H9 (cell line): ENCODE data around the gene ITPR1. TPM values are rescaled to one million over a fixed set of nuclear protein-coding genes. Genes with fewer than 3 reads are reported as not detected.

Experiments
- DNase-seq: peaks from one replicate; pipeline ENCODE4 v3.0.0-alpha.2; 2017
- H2AFZ ChIP-seq: one replicate; pipeline ENCODE4 v1.6.1; 2013; ENCODE audit warnings: mild to moderate bottlenecking, low read length, control low read depth, moderate library complexity
- H2AK5ac ChIP-seq: 2 replicates; pipeline ENCODE4 v1.6.1; 2013; ENCODE audit warnings: low read length, control low read depth, mixed read lengths; ENCODE audit not compliant: insufficient read length
- H2BK120ac ChIP-seq: one replicate; pipeline ENCODE4 v1.6.1; 2013; ENCODE audit warnings: low read depth, mild to moderate bottlenecking, low read length, control low read depth, inconsistent platforms; ENCODE audit not compliant: poor library complexity, severe bottlenecking
- H2BK12ac ChIP-seq: 2 replicates; pipeline ENCODE4 v1.6.1; 2013; ENCODE audit warnings: low read length, control low read depth, mixed read lengths, low read depth; ENCODE audit not compliant: insufficient read length
- H2BK15ac ChIP-seq: 2 replicates; pipeline ENCODE4 v1.6.1; 2013; ENCODE audit warnings: low read depth, low read length, control low read depth
- H2BK20ac ChIP-seq: one replicate; pipeline ENCODE4 v1.6.1; 2013; ENCODE audit warnings: low read depth, mild to moderate bottlenecking, low read length, control low read depth, inconsistent platforms; ENCODE audit not compliant: poor library complexity, severe bottlenecking
- H2BK5ac ChIP-seq: 2 replicates; pipeline ENCODE4 v1.6.1; 2013; ENCODE audit warnings: low read length, control low read depth, mixed read lengths; ENCODE audit not compliant: insufficient read length
- H3K14ac ChIP-seq: 2 replicates; pipeline ENCODE4 v1.6.1; 2013; ENCODE audit warnings: low read length, control low read depth; ENCODE audit not compliant: insufficient read depth
- H3K18ac ChIP-seq: 2 replicates; pipeline ENCODE4 v1.6.1; 2013; ENCODE audit warnings: low read depth, mild to moderate bottlenecking, mixed read lengths, low read length, control low read depth; ENCODE audit not compliant: insufficient read length
- H3K23ac ChIP-seq: 2 replicates; pipeline ENCODE4 v1.6.1; 2013; ENCODE audit warnings: low read length, control low read depth, mixed read lengths, low read depth; ENCODE audit not compliant: insufficient read length
- H3K23me2 ChIP-seq: 2 replicates; pipeline ENCODE4 v1.6.1; 2013; ENCODE audit warnings: low read depth, mild to moderate bottlenecking, mixed read lengths, low read length, control low read depth; ENCODE audit not compliant: insufficient read length, poor library complexity, severe bottlenecking
- H3K27ac ChIP-seq: 2 replicates; pipeline ENCODE4 v1.5.1; 2013; ENCODE audit warnings: low read length, control low read depth, mixed read lengths, low read depth; ENCODE audit not compliant: insufficient read length
- H3K27me3 ChIP-seq: 2 replicates; pipeline ENCODE4 v1.6.1; 2013; ENCODE audit warnings: low read length, control low read depth, inconsistent platforms; ENCODE audit not compliant: insufficient read depth
- H3K4ac ChIP-seq: 2 replicates; pipeline ENCODE4 v1.6.1; 2013; ENCODE audit warnings: low read depth, mild to moderate bottlenecking, control low read depth, inconsistent platforms, low read length, moderate library complexity
- H3K4me1 ChIP-seq: 2 replicates; pipeline ENCODE4 v1.6.1; 2013; ENCODE audit warnings: low read length, control low read depth, inconsistent platforms; ENCODE audit not compliant: insufficient read depth
- H3K4me2 ChIP-seq: 2 replicates; pipeline ENCODE4 v1.6.1; 2013; ENCODE audit warnings: low read length, control low read depth, mixed read lengths; ENCODE audit not compliant: insufficient read length, insufficient read depth
- H3K56ac ChIP-seq: 2 replicates; pipeline ENCODE4 v1.6.1; 2013; ENCODE audit warnings: low read depth, mild to moderate bottlenecking, mixed read lengths, low read length, control low read depth; ENCODE audit not compliant: insufficient read length
- H3K79me1 ChIP-seq: 2 replicates; pipeline ENCODE4 v1.6.1; 2013; ENCODE audit warnings: low read depth, mild to moderate bottlenecking, moderate library complexity, low read length, control low read depth, inconsistent platforms; ENCODE audit not compliant: insufficient read depth, poor library complexity, severe bottlenecking
- H3K79me2 ChIP-seq: 2 replicates; pipeline ENCODE4 v1.6.1; 2013; ENCODE audit warnings: low read length, control low read depth, inconsistent platforms; ENCODE audit not compliant: insufficient read depth
- H3K9ac ChIP-seq: 2 replicates; pipeline ENCODE4 v1.6.1; 2013; ENCODE audit warnings: low read length, control low read depth, mixed read lengths; ENCODE audit not compliant: insufficient read length; ENCODE audit errors: extremely low read depth
- H3K9me3 ChIP-seq: one replicate; pipeline ENCODE4 v1.6.1; 2013; ENCODE audit warnings: low read depth, low read length, inconsistent platforms; ENCODE audit not compliant: control insufficient read depth
- H3T11ph ChIP-seq: one replicate; pipeline ENCODE4 v1.6.1; 2013; ENCODE audit warnings: mild to moderate bottlenecking, low read length, control low read depth, inconsistent platforms
- H4K20me1 ChIP-seq: one replicate; pipeline ENCODE4 v1.6.1; 2013; ENCODE audit not compliant: control insufficient read depth, insufficient read length, insufficient read depth
- H4K5ac ChIP-seq: 2 replicates; pipeline ENCODE4 v1.6.1; 2013; ENCODE audit warnings: low read depth, mild to moderate bottlenecking, mixed read lengths, low read length, control low read depth; ENCODE audit not compliant: insufficient read length
- H4K8ac ChIP-seq: replicated peaks from 2 replicates; pipeline ENCODE4 v1.6.1; 2013; ENCODE audit warnings: low read length, control low read depth, mixed read lengths, low read depth; ENCODE audit not compliant: insufficient read length
- H4K91ac ChIP-seq: 2 replicates; pipeline ENCODE4 v1.6.1; 2013; ENCODE audit warnings: low read depth, mild to moderate bottlenecking, moderate library complexity, mixed read lengths, low read length, control low read depth; ENCODE audit not compliant: insufficient read length
- H3K27ac Mint-ChIP-seq, 3 experiments: 2 replicates in 2 of 3; 3 replicates in 1 of 3; pipeline ENCODE4 v1.8.0; 2020 to 2021; ENCODE audit warnings: mixed read lengths in 3 of 3, mild to moderate bottlenecking in 1 of 3, moderate library complexity in 1 of 3
- H3K27me3 Mint-ChIP-seq: 2 replicates; pipeline ENCODE4 v1.8.0; 2021; ENCODE audit warnings: low read depth, mild to moderate bottlenecking, moderate library complexity, mixed read lengths
- H3K36me3 Mint-ChIP-seq, 3 experiments: 2 replicates in 2 of 3; 3 replicates in 1 of 3; pipeline ENCODE4 v1.8.0; 2020 to 2021; ENCODE audit warnings: low read depth in 3 of 3, mixed read lengths in 3 of 3; ENCODE audit not compliant: insufficient read depth in 1 of 3
- H3K4me1 Mint-ChIP-seq, 2 experiments: 2 replicates each; pipeline ENCODE4 v1.8.0; 2020; ENCODE audit warnings: mixed read lengths in 2 of 2
- H3K4me3 Mint-ChIP-seq, 2 experiments: 2 replicates in 1 of 2; 3 replicates in 1 of 2; pipeline ENCODE4 v1.8.0; 2020 to 2021; ENCODE audit warnings: mild to moderate bottlenecking in 2 of 2, mixed read lengths in 2 of 2, moderate library complexity in 1 of 2
- H3K9me3 Mint-ChIP-seq, 2 experiments: 2 replicates in 1 of 2; 3 replicates in 1 of 2; pipeline ENCODE4 v1.8.0; 2020; ENCODE audit warnings: mild to moderate bottlenecking in 2 of 2, mixed read lengths in 2 of 2, moderate library complexity in 1 of 2
- CTCF ChIP-seq: fragments of 200-600 bp; sonication (generic); conservative IDR thresholded peaks from 3 replicates; pipeline ENCODE4 v1.8.0; 2021; ENCODE audit warnings: antibody characterized with exemption, mild to moderate bottlenecking
- WGBS: extraction: QIAGEN DNeasy Blood & Tissue Kit; methylation state at CpG from one replicate; pipeline ENCODE4 v1.1.7; 2013; ENCODE audit warnings: missing lambda C conversion rate, low lambda C conversion rate, mixed read lengths; ENCODE audit not compliant: insufficient read length; ENCODE audit errors: extremely low coverage; 5-methylcytosine and 5-hydroxymethylcytosine counted together
- total RNA-seq: library from RNA; stranded (reverse); gene quantifications from 2 replicates; pipeline ENCODE4 v1.2.1, GENCODE V29; 2021

The ITPR1 gene
- total RNA-seq, 1 experiment from 2014 or later: 4.2 TPM

- no peak overlapping the region for H2BK15ac ChIP-seq
- H3K14ac ChIP-seq: no peak overlapping the region
- H3K56ac ChIP-seq: no peak overlapping the region
- H2BK12ac ChIP-seq: no peak overlapping the region
- H3K4ac ChIP-seq: no peak overlapping the region
- H4K5ac ChIP-seq: no peak overlapping the region
- H3K27me3 Mint-ChIP-seq: no peaks in the 10 kb centered on the region
- no peak for DNase-seq
- H3K18ac ChIP-seq: no peak overlapping the region
- no peak overlapping the region for H3K9ac ChIP-seq
- H2BK20ac ChIP-seq: no peak overlapping the region
- H3K23ac ChIP-seq: no peak overlapping the region
- peaks cover 5% of the 10 kb centered on the region; the same call in 1 of the 2 replicates for H3K4me1 ChIP-seq
- no peaks in the 10 kb centered on the region for H3K79me1 ChIP-seq
- H3K27me3 ChIP-seq: no peaks in the 10 kb centered on the region
- no peak overlapping the region for H3K4me3 Mint-ChIP-seq
- no peaks in the 10 kb centered on the region for H3K79me2 ChIP-seq
- H3K27ac ChIP-seq: no peak overlapping the region
- H3K4me1 Mint-ChIP-seq: peaks cover 26 to 29% of the 10 kb centered on the region in 2 experiments
- no peak overlapping the region for H2BK5ac ChIP-seq
- no peak overlapping the region for H2BK120ac ChIP-seq
- no peak overlapping the region for H2AFZ ChIP-seq
- H3K4me2 ChIP-seq: no peak overlapping the region
- no peak overlapping the region for H4K91ac ChIP-seq
- H4K8ac ChIP-seq: no peak overlapping the region
- H3K27ac Mint-ChIP-seq: no peak overlapping the region
- no peaks in the 10 kb centered on the region for H4K20me1 ChIP-seq
- no peak overlapping the region for H3T11ph ChIP-seq
- WGBS: no CpG with 5 or more reads among the region's 4 CpGs
- no peaks in the 10 kb centered on the region for H3K23me2 ChIP-seq
- TF ChIP-seq CTCF: no peak
- peaks cover 0 to 13% (median 0%) of the 10 kb centered on the region in 3 experiments; a peak in 2 of 7 replicates for H3K36me3 Mint-ChIP-seq
- H3K9me3 ChIP-seq: no peaks in the 10 kb centered on the region
- no peak overlapping the region for H2AK5ac ChIP-seq
- no peaks in the 10 kb centered on the region for H3K9me3 Mint-ChIP-seq
Measured at GRCh38 chr3:4704552-4704951, 211.4 kb downstream of the ITPR1 start.
